ENCODE data around the gene SLC43A3. TPM values are rescaled to one million over a fixed set of nuclear protein-coding genes. Genes with fewer than 3 reads are reported as not detected.

The SLC43A3 gene
- total and polyA plus RNA-seq, 2 experiments from 2014 or later = 23.2 to 33.3 TPM

- Histone ChIP-seq H3K79me2 (ENCODE audit: insufficient read depth) (no peaks in the 10 kb centered on the region), H3K4me2 (ENCODE audit: unreplicated experiment) (no peak overlapping the region), H4K20me1 (ENCODE audit: insufficient read depth) (no peaks in the 10 kb centered on the region), H3K4me3 (no peak overlapping the region), H3K27ac (no peak overlapping the region), H3K27me3 (replicated peaks; ENCODE audit: insufficient read depth) (no peaks in the 10 kb centered on the region), H3K4me1 (ENCODE audit: insufficient read depth) (no peaks in the 10 kb centered on the region), H3K9ac (no peak overlapping the region), H3F3A (ENCODE audit: insufficient read depth) (no peaks in the 10 kb centered on the region), H3K9me2 (ENCODE audit: insufficient read depth) (no peaks in the 10 kb centered on the region), H3K9me3 (ENCODE audit: low read depth) (no peaks in the 10 kb centered on the region), H2AFZ (no peak overlapping the region), H3K36me3 (ENCODE audit: low read depth) (no peaks in the 10 kb centered on the region)
- in situ Hi-C loops (cut with MboI) = no loop called here
- no peak for DNase-seq
- TF ChIP-seq EZH2 (IDR thresholded peaks at IDR 0.05; ENCODE audit: insufficient read depth, poor library complexity, severe bottlenecking) = no peak
- no peak for TF ChIP-seq EZH2phosphoT487 (IDR thresholded peaks at IDR 0.05; ENCODE audit: insufficient read depth, low read depth)
- 79 to 86% methylated on average over 5 of the region's 5 CpGs for WGBS, 2 experiments (ENCODE audit: low coverage in 1 of 2, low lambda C conversion rate in 2 of 2, missing lambda C conversion rate in 2 of 2)
Measured at GRCh38 chr11:57474803-57475115, 47.8 kb upstream of the SLC43A3 start.

GRCh38 chr11:57474017-57474802 lies 47.3 kb upstream of the SLC43A3 start:
- H3K4me1 ChIP-seq (ENCODE audit: insufficient read depth) = no peaks in the 10 kb centered on the region
- no peak overlapping the region for H3K27ac ChIP-seq
- no peak overlapping the region for H3K4me3 ChIP-seq
- H3K9me3 ChIP-seq (ENCODE audit: low read depth) = no peaks in the 10 kb centered on the region
- in situ Hi-C loops (cut with MboI) = no loop called here
- H2AFZ ChIP-seq = no peak overlapping the region
- H3K9me2 ChIP-seq (ENCODE audit: insufficient read depth) = no peaks in the 10 kb centered on the region
- no peaks in the 10 kb centered on the region for H3F3A ChIP-seq (ENCODE audit: insufficient read depth)
- H3K9ac ChIP-seq = no peak overlapping the region
- no peaks in the 10 kb centered on the region for H4K20me1 ChIP-seq (ENCODE audit: insufficient read depth)
- DNase-seq = peak; percentile 32
- H3K4me2 ChIP-seq (ENCODE audit: unreplicated experiment) = no peak overlapping the region
- no peaks in the 10 kb centered on the region for H3K79me2 ChIP-seq (ENCODE audit: insufficient read depth)
- 77 to 82% methylated on average over 8 to 9 of the region's 9 CpGs for whole genome bisulfite sequencing, 2 experiments (ENCODE audit: low coverage in 1 of 2, low lambda C conversion rate in 2 of 2, missing lambda C conversion rate in 2 of 2)
- TF ChIP-seq EZH2phosphoT487 (IDR thresholded peaks at IDR 0.05; ENCODE audit: insufficient read depth, low read depth) = no peak
- no peak for TF ChIP-seq EZH2 (IDR thresholded peaks at IDR 0.05; ENCODE audit: insufficient read depth, poor library complexity, severe bottlenecking)
- no peaks in the 10 kb centered on the region for H3K36me3 ChIP-seq (ENCODE audit: low read depth)
- H3K27me3 ChIP-seq (replicated peaks; ENCODE audit: insufficient read depth) = no peaks in the 10 kb centered on the region

- Histone ChIP-seq H3K9ac (no peak overlapping the region), H3K79me2 (ENCODE audit: insufficient read depth) (no peaks in the 10 kb centered on the region), H2AFZ (no peak overlapping the region), H3K9me3 (ENCODE audit: low read depth) (no peaks in the 10 kb centered on the region), H3K4me3 (no peak overlapping the region), H4K20me1 (ENCODE audit: insufficient read depth) (no peaks in the 10 kb centered on the region), H3K4me1 (ENCODE audit: insufficient read depth) (no peaks in the 10 kb centered on the region), H3K9me2 (ENCODE audit: insufficient read depth) (no peaks in the 10 kb centered on the region), H3K36me3 (ENCODE audit: low read depth) (no peaks in the 10 kb centered on the region), H3F3A (ENCODE audit: insufficient read depth) (no peaks in the 10 kb centered on the region), H3K27ac (no peak overlapping the region), H3K27me3 (replicated peaks; ENCODE audit: insufficient read depth) (no peaks in the 10 kb centered on the region), H3K4me2 (ENCODE audit: unreplicated experiment) (no peak overlapping the region)
- no peak for DNase-seq
- TF ChIP-seq EZH2phosphoT487 (IDR thresholded peaks at IDR 0.05; ENCODE audit: insufficient read depth, low read depth) = no peak
- no peak for TF ChIP-seq EZH2 (IDR thresholded peaks at IDR 0.05; ENCODE audit: insufficient read depth, poor library complexity, severe bottlenecking)
- in situ Hi-C loops (cut with MboI) = no loop called here
- WGBS, 2 experiments (ENCODE audit: low coverage in 1 of 2, low lambda C conversion rate in 2 of 2, missing lambda C conversion rate in 2 of 2) = 60 to 67% methylated on average over 3 to 6 of the region's 6 CpGs
Measured at GRCh38 chr11:57473285-57473841, 46.4 kb upstream of the SLC43A3 start.

- no peaks in the 10 kb centered on the region for H3K27me3 ChIP-seq (replicated peaks; ENCODE audit: insufficient read depth)
- no peak overlapping the region for H3K9ac ChIP-seq
- H3K27ac ChIP-seq = no peak overlapping the region
- no peaks in the 10 kb centered on the region for H3K79me2 ChIP-seq (ENCODE audit: insufficient read depth)
- H4K20me1 ChIP-seq (ENCODE audit: insufficient read depth) = no peaks in the 10 kb centered on the region
- no peak overlapping the region for H3K4me2 ChIP-seq (ENCODE audit: unreplicated experiment)
- DNase-seq = no peak
- TF ChIP-seq EZH2 (IDR thresholded peaks at IDR 0.05; ENCODE audit: insufficient read depth, poor library complexity, severe bottlenecking) (no peak), EZH2phosphoT487 (IDR thresholded peaks at IDR 0.05; ENCODE audit: insufficient read depth, low read depth) (no peak)
- in situ Hi-C loops (cut with MboI) = no loop called here
- H2AFZ ChIP-seq = no peak overlapping the region
- H3K9me2 ChIP-seq (ENCODE audit: insufficient read depth) = no peaks in the 10 kb centered on the region
- H3F3A ChIP-seq (ENCODE audit: insufficient read depth) = no peaks in the 10 kb centered on the region
- no peaks in the 10 kb centered on the region for H3K9me3 ChIP-seq (ENCODE audit: low read depth)
- H3K4me3 ChIP-seq = no peak overlapping the region
- H3K36me3 ChIP-seq (ENCODE audit: low read depth) = no peaks in the 10 kb centered on the region
- no peaks in the 10 kb centered on the region for H3K4me1 ChIP-seq (ENCODE audit: insufficient read depth)
- 89 to 93% methylated on average over 3 of the region's 3 CpGs for WGBS, 2 experiments (ENCODE audit: low coverage in 1 of 2, low lambda C conversion rate in 2 of 2, missing lambda C conversion rate in 2 of 2)
Measured at GRCh38 chr11:57471496-57471895, 44.6 kb upstream of the SLC43A3 start.
